ENCODE data around the gene THRB. TPM values are rescaled to one million over a fixed set of nuclear protein-coding genes. Genes with fewer than 3 reads are reported as not detected.

The THRB gene
- total and polyA plus RNA-seq, 9 of the 15 experiments (the other 6 are each of a cell fraction or from before 2014, with no cell fraction given), result 1.7 to 14.9 (median 6.9) TPM

DNA sequence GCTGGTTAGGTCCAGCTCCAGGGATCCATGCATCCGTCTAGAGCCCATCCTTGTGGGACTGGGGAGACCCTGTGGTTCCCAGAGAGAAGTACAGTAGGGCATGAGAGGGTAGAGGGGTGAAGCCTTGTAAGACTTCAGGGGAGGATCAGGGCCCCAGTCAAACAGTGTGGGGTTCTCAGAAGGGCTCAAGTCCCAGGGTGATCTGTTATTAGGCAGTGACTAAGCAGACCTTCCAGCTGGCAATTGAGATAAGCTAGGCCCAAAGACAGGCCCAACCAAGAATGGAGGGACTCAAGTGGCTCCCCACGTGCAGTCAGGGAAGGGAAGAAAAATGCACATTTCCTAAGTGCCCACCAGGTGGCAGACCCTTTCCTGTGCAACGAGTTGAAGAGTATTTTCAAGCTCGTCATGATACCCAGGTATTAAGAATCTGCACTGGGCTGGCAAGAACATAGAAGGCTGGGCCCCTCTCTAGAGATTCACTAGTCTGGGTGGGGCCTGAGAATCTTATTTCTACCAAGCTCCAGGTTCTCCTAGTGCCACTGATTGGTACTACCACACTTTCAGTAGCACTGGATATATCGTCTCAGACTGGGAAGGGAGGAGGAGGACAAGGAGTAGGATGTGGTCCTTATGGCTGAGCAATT is 308.8 kb downstream of the THRB start (continued):
- TF ChIP-seq, protein P1, sequence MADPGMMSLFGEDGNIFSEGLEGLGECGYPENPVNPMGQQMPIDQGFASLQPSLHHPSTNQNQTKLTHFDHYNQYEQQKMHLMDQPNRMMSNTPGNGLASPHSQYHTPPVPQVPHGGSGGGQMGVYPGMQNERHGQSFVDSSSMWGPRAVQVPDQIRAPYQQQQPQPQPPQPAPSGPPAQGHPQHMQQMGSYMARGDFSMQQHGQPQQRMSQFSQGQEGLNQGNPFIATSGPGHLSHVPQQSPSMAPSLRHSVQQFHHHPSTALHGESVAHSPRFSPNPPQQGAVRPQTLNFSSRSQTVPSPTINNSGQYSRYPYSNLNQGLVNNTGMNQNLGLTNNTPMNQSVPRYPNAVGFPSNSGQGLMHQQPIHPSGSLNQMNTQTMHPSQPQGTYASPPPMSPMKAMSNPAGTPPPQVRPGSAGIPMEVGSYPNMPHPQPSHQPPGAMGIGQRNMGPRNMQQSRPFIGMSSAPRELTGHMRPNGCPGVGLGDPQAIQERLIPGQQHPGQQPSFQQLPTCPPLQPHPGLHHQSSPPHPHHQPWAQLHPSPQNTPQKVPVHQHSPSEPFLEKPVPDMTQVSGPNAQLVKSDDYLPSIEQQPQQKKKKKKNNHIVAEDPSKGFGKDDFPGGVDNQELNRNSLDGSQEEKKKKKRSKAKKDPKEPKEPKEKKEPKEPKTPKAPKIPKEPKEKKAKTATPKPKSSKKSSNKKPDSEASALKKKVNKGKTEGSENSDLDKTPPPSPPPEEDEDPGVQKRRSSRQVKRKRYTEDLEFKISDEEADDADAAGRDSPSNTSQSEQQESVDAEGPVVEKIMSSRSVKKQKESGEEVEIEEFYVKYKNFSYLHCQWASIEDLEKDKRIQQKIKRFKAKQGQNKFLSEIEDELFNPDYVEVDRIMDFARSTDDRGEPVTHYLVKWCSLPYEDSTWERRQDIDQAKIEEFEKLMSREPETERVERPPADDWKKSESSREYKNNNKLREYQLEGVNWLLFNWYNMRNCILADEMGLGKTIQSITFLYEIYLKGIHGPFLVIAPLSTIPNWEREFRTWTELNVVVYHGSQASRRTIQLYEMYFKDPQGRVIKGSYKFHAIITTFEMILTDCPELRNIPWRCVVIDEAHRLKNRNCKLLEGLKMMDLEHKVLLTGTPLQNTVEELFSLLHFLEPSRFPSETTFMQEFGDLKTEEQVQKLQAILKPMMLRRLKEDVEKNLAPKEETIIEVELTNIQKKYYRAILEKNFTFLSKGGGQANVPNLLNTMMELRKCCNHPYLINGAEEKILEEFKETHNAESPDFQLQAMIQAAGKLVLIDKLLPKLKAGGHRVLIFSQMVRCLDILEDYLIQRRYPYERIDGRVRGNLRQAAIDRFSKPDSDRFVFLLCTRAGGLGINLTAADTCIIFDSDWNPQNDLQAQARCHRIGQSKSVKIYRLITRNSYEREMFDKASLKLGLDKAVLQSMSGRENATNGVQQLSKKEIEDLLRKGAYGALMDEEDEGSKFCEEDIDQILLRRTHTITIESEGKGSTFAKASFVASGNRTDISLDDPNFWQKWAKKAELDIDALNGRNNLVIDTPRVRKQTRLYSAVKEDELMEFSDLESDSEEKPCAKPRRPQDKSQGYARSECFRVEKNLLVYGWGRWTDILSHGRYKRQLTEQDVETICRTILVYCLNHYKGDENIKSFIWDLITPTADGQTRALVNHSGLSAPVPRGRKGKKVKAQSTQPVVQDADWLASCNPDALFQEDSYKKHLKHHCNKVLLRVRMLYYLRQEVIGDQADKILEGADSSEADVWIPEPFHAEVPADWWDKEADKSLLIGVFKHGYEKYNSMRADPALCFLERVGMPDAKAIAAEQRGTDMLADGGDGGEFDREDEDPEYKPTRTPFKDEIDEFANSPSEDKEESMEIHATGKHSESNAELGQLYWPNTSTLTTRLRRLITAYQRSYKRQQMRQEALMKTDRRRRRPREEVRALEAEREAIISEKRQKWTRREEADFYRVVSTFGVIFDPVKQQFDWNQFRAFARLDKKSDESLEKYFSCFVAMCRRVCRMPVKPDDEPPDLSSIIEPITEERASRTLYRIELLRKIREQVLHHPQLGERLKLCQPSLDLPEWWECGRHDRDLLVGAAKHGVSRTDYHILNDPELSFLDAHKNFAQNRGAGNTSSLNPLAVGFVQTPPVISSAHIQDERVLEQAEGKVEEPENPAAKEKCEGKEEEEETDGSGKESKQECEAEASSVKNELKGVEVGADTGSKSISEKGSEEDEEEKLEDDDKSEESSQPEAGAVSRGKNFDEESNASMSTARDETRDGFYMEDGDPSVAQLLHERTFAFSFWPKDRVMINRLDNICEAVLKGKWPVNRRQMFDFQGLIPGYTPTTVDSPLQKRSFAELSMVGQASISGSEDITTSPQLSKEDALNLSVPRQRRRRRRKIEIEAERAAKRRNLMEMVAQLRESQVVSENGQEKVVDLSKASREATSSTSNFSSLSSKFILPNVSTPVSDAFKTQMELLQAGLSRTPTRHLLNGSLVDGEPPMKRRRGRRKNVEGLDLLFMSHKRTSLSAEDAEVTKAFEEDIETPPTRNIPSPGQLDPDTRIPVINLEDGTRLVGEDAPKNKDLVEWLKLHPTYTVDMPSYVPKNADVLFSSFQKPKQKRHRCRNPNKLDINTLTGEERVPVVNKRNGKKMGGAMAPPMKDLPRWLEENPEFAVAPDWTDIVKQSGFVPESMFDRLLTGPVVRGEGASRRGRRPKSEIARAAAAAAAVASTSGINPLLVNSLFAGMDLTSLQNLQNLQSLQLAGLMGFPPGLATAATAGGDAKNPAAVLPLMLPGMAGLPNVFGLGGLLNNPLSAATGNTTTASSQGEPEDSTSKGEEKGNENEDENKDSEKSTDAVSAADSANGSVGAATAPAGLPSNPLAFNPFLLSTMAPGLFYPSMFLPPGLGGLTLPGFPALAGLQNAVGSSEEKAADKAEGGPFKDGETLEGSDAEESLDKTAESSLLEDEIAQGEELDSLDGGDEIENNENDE (IDR thresholded peaks at IDR 0.05; ENCODE audit: low read depth, low read length), result no peak
- TF ChIP-seq KLF6 (CRISPR knock-in tag; IDR thresholded peaks at IDR 0.05; ENCODE audit: borderline replicate concordance) (no peak), HDAC8 (tag; IDR thresholded peaks at IDR 0.05) (no peak), SAFB2 (IDR thresholded peaks at IDR 0.05; ENCODE audit: borderline replicate concordance, low read depth, low read length, severe bottlenecking) (no peak), EZH2 (IDR thresholded peaks at IDR 0.05; ENCODE audit: borderline replicate concordance, low read depth, low read length) (no peak), ZNF253 (CRISPR knock-in tag; conservative IDR thresholded peaks at IDR 0.05) (no peak), ZNF24 (IDR thresholded peaks at IDR 0.05) (no peak; the same call in 1 of the 2 replicates), CCAR2 (IDR thresholded peaks at IDR 0.05; ENCODE audit: low read depth, low read length) (no peak), GTF2E2 (tag; IDR thresholded peaks at IDR 0.05) (no peak)
- TF ChIP-seq, protein P2, sequence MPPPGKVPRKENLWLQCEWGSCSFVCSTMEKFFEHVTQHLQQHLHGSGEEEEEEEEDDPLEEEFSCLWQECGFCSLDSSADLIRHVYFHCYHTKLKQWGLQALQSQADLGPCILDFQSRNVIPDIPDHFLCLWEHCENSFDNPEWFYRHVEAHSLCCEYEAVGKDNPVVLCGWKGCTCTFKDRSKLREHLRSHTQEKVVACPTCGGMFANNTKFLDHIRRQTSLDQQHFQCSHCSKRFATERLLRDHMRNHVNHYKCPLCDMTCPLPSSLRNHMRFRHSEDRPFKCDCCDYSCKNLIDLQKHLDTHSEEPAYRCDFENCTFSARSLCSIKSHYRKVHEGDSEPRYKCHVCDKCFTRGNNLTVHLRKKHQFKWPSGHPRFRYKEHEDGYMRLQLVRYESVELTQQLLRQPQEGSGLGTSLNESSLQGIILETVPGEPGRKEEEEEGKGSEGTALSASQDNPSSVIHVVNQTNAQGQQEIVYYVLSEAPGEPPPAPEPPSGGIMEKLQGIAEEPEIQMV (tag; conservative IDR thresholded peaks at IDR 0.05; ENCODE audit: low read depth), result no peak
- TF ChIP-seq, protein P3, sequence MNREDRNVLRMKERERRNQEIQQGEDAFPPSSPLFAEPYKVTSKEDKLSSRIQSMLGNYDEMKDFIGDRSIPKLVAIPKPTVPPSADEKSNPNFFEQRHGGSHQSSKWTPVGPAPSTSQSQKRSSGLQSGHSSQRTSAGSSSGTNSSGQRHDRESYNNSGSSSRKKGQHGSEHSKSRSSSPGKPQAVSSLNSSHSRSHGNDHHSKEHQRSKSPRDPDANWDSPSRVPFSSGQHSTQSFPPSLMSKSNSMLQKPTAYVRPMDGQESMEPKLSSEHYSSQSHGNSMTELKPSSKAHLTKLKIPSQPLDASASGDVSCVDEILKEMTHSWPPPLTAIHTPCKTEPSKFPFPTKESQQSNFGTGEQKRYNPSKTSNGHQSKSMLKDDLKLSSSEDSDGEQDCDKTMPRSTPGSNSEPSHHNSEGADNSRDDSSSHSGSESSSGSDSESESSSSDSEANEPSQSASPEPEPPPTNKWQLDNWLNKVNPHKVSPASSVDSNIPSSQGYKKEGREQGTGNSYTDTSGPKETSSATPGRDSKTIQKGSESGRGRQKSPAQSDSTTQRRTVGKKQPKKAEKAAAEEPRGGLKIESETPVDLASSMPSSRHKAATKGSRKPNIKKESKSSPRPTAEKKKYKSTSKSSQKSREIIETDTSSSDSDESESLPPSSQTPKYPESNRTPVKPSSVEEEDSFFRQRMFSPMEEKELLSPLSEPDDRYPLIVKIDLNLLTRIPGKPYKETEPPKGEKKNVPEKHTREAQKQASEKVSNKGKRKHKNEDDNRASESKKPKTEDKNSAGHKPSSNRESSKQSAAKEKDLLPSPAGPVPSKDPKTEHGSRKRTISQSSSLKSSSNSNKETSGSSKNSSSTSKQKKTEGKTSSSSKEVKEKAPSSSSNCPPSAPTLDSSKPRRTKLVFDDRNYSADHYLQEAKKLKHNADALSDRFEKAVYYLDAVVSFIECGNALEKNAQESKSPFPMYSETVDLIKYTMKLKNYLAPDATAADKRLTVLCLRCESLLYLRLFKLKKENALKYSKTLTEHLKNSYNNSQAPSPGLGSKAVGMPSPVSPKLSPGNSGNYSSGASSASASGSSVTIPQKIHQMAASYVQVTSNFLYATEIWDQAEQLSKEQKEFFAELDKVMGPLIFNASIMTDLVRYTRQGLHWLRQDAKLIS (CRISPR knock-in tag; IDR thresholded peaks at IDR 0.05), result no peak

Data from K562 (cell line).